NCI-H2171 treated with DMSO at 0.1 percent for 48 hours (cell line): Measurements from ENCODE around the gene NXPH4.

ENCODE experiments used
- DNase-seq: peaks from one replicate; lab custom pipeline; 2025; lab: John Stamatoyannopoulos, UW

Gene NXPH4

DNA sequence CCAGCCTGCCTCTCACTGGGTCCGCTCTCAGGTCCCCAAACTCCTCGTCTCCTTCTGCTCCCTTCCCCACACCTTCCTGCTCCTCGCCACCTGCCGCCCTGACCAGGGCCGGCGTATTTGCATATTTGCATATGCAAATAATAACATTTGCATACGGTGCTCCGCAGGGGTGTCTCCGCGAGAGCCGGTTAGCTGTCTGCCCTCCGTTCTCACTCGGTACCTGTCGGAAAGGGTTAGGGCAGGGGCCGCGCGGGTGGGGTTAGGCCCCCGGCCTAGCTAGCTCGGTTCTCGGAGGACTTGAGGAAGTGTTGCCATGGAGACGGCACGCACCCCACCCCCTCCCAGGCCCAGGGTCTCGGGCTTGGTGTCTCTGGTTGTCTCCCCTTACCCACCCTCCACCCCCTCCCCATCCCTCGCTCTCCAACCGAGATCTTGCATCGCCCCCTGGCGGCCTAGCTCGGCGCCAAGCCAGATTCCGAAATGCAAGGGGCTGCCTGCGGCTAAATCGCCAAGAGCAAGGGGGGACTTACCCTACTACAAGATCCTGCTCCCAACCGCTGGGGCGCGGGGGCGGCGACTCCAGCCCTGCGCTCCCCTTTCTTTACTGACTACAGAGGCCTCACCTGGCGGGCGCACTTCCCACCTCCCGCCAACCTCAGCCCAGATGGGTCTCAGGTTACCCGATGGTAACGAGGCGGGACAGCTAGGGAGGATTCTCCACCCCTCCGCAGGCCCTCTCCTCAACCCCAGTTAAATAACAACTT lies 26.3 kb downstream of the NXPH4 start:
- DNase-seq = peak; percentile 96

DNA sequence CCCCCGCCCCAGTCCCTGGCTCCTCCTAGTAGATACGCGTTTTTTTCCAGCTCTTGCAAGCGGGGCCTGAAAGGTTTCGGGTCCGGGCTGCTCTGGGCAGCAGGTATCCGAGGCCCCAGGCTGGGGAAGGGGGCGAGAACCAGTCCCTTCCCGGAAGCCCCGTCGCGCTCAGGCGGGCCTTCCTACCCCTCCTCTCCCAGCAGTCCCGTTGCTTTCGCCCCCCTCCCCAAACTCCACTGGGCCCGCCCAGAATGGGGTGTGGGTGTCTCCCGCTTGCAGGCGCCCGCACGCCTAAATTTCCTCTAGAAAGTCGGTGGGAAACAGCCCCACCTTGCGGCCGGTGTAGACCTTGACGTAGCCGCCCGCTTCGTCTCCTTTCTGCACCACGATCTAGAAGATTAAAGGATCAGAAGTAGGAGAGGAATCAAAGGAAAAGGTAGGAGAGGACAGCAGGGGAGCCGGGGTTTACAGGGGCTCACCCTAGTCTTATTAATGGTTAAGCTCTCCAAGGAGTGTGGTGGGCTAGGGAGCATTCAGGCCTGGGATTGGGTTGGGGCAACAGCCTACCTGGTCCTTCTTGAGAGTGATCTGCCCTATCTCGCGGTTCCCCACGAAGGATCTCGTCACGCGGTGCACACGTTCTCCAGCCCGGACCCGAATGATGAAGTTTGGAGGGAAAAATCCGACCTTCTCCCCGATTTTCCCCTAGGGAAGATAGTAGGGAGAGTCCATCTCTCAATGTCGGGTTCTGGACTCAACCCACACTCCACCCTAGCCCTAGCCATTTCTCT lies 27.1 kb downstream of the NXPH4 start:
- DNase-seq = peak; percentile 85

DNA sequence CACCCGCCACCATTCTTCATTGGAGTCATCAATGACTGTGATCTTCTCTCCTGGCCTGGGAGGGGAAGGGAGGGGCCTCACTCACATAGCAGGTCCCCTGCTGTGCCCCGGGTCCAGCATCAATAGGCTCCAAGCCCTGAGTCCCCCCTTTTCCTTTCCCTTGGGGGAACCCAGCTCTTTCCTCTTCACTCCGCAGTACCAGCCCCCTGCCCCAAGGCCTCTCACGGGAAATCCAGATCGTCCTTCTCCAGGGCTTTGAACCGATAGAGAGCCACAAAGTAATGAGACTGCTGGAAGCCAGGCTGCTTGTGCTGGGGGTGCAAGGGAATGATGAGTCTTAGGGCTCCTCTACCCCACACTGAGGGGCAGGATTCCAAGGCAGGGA lies 27.7 kb downstream of the NXPH4 start:
- no peak for DNase-seq

- no peak for DNase-seq
Measured at GRCh38 chr12:57247041-57247440, 30.4 kb downstream of the NXPH4 start.

DNA sequence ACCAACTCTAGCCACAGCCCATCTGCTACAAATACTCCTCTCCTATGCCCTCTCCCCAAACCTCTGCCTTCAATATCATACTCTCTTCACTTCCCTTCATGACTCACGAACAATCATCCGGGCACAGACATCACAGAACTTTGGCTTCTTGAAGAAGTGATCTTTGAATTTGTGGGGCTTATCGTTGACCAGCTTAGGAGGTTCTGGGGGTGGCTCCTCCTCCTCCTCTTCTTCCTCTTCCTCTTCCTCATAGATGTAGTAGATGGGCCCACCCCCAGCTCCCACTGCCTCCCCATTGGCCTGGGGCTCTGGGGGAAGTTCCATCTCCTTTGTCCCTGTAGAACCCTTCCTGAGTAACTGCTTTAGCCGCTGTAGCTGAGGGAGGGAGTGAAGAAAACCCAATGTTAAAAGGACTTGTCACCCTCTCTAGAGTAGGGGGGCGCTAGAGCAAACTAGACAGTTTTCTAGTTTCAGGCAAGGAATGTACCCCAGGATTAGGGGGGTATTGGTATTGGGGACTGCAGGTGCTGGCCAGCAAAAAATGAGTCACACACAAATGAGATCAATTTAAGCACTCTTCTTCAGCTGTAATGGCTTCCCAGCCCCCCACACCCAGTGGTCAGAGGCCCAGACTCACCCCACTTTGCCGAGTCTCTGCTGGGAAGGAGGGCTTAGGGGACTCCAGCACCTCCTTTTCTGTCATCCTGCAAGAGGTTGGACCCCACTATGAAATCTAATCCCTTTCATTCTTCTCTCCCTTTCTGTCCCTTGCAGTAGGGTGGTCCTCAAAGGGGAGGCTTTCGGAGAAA lies 32.5 kb downstream of the NXPH4 start:
- no peak for DNase-seq

DNA sequence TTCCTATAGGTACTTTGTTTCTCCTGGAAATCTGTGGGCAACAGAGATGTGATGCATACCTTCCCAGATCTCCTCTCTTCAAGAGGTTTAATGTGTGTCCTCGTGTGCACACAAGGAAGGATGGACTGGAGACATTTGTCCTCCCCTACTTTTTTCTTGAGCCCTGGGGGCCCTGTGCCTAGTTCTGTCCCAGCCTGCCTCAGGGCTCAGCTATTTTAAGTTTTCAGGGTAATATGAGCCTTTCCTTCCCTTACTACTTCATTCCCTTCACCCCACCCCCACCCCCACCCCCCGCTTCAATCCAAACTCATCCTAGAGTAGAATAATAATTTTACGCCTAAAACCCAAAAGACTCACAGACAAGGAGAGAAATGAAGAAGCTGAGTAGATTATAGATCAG lies 33.9 kb downstream of the NXPH4 start:
- DNase-seq = no peak

DNA sequence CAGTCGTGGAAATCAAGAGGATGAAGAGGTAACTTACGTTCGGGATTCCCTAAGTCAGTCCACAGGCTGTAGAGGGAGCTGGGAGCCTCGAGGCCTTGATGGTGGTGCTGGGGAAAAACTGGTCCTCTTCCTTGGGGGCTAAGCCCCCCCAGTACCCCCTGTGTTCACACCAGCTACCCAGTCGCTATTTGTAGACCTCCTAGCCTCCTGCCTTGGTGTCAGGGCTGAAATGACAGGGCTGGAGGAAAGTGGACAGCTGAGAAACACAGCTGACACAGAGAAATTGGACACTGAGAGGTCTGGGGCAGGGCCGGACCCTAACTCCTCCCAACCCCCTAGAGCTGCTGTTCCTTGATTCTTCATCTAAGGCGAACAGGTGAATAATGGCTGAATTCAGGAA lies 34.4 kb downstream of the NXPH4 start, which contains the start of gene STAC3:
Gene STAC3, minus strand, starts transcription at position 232 of the 400 bp plus-strand sequence. CDS start 1,551 bp downstream, outside the sequence.
- DNase-seq = no peak

DNA sequence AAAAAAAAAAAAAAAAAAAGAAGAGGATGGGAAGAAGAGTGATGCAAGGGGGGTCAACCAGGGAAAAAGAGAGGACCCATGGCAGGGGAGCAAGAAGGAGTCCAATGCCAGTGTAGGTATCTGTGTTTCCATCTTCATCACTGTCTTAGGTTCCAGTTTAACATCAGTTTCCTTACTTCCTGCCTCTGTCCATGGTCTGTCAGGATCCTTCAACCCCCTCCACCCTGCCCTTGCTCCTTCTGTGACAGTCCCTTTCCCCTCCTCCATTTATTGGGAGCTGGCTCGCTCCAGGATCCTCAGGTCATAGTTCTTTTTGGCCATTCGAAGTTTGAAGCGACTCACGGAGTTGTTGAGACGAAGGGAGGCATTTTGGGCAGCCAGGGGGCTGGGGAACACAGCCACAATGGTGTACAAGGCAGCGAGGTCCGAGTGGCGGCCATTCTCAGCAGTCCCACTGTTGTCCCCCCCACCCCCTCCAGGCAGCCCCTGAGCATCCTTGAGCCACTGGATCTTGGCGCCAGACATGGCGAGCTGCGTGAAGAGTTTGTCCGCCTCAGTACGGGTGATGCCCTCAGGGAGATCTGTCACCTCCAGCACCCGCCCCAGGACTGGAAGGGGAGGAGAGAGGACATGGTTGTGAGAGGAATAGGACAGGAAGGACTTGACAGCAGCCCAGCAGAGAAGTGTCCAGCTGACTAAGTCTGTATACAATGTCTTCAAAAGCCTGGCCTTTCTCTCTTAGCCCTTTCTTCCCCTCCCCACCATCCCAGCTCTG lies 38.1 kb downstream of the NXPH4 start:
- no peak for DNase-seq

GRCh38 chr12:57255916-57256315 lies 39.3 kb downstream of the NXPH4 start:
- no peak for DNase-seq

DNA sequence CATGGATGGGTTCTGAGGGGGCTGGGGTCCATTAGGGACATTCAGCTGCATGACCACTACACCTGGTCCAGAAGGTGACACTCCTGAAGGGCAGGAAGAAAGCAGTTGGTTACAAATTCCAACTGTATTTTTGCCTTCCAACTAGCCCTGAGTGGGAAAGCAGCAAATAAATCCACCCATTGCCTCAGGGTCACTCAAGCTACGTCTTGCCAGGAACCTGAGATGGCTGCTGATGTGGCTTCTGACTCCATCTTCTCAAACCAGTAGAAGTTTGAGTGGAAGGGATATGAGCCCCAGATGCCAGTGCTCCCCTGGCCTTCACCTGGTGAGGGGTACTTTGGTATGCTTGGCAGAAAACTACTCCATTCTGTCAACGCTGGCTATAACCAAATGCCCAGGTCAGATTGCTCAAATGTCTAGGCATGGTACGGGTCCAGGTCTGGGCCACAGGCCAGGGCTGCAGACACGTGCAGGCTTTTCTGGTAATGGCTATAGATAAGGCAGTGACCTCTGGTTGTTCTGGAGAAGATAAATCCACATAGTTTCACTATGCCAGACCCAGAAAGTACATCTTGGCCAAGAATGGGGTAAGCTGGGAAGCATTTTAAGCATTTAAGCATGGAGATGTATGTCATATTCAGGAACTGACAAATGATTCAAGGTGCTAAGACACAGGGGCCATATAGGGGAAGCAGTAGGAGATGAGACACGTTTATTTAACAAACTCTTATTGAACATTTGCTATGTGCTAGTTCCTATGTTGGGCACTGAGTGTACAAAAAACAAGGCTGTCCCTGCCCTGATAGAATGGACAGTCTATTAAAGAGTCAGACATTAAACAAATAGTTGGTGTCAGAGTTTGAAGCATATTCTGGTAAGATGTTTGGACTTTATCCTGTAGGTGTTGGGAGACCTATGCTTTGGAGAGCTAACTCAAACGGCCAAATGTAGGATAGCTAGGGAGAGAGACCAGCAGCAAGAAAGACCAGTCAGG lies 42.7 kb downstream of the NXPH4 start:
- DNase-seq = no peak

DNA sequence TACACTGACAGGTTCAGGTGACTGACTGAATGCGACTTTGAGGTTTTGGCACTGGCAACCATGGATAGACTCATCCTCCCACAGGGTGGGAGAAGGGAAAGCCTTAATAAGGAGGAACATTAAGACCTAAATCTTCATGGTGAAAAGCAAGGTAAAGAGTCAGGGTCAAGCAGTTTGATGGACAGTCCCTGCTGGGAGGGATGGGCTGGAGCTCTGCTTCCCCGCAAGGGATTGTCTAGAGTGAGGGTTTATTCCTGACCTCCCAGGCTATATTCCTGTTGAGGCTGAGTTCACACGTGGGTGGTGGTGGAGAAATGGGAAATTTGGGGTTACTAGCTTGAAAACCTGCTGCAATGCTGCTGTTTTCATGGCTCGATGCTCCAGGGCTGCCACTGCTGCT lies 43.8 kb downstream of the NXPH4 start:
- no peak for DNase-seq

- peak; percentile 93 for DNase-seq
Measured at GRCh38 chr12:57261428-57261865, 44.9 kb downstream of the NXPH4 start.

DNA sequence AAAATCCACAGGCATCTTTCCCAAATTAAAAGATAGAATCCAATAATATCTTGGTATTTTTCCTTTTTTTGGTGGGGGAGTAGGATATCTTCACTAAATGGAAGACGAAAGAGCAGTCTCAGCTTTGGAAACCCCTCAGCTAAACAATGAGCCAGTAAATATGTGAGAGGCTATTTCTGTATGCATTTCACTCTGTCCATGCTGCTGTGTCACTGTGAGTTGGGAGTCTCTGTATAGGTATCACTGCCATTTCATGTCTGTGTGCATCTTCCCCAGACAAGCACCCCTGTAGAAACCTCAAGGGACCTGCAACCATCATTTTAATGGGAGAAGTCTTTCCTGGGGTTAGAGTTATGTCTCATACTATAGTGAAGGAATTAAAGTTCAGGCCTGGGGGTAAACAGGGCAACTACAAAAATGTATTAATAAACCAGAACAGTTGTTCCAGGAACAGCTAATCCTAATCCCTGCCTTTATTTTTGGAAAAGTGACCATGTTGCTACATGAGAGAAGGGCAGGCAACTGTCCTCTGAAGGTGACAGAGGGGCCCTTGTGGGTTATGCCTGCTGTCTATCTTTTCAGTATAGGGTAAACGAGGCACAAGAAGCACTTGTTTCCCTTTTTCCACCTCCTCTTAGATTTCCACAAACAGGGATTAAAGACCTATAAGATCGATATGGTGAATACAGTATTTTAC lies 45.7 kb downstream of the NXPH4 start:
- no peak for DNase-seq

DNA sequence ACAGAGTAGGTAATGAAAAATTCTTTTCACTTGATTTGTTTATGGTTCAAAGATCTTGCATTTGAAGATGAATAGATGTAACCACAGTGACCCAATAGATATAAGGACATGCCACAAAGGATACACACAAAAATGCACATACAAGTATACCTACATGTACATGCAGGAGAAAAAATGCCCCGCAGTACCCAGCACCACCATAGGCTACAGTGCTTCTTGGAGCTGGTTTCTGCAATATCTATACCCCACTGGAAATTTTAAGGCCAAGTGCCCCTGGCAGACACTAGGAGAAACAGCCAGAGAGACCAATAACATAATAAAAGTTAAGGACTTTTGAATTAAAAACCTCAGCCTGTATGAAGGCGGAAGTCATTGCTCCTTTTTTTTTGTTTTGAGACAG lies 46.5 kb downstream of the NXPH4 start:
- no peak for DNase-seq

- DNase-seq = no peak
Measured at GRCh38 chr12:57266681-57267080, 50.1 kb downstream of the NXPH4 start.

- DNase-seq = no peak
Measured at GRCh38 chr12:57268264-57268663, 51.7 kb downstream of the NXPH4 start.

DNA sequence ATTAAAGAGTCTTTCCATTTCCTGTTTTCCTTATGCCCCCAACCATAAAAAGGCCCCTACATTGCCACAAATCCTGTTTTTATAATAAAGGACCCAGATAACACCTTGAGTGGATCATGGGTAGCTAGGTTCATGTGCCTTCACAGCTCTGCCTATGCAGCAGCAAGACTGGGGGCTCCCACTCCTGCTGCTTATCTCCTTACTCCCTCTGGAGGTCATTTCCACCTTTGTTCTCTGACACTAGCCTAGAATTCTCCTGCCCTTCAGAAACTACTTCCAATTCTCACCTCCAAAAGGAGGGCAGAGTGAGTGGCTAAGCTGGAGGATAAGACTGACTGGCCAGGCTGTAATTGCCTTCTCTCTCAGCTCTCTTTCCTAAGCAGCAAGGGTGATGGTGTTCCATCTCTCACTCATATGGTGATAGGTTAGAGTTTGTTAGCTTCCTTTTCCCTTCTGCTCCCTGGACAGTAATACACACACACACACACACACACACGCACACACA lies 54.4 kb downstream of the NXPH4 start:
- no peak for DNase-seq

DNA sequence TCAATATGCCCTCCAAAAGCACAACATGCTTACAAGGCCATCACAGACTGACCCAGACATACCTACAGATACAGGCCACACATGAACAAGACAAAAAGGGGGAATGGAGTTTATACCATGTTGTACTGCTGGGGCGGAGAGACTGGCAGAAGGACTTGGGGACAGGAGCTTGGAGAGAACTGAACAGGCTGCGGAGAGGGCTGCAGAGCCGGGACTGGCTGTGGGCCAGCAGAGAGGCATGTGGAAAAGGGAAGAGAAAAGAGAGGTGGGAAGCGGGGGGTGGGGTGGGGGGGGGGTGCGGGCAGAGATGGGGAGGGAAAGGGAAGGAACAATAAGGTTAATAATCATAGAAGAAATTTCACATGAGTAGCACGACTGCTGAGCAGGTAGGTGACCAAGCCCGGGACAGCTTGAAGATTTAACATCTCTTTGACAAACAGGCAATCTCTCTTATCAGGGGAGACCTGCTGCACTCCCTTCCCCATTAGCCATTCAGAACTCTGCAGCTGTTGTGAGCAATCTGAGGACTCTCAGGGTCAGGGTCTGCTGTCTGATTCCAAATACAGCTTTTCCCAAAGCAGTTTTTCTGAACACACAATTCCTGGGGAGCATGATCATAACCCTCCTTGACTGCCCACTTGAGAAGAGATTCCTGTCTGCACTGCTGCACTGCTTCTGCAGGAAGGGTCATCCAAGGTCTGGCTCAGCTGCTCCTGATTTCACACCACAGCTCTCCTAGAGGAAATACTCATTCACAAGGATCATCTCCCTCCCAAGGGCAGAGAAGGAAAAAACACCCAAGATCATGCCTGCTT lies 56.0 kb downstream of the NXPH4 start:
- no peak for DNase-seq

- no peak for DNase-seq
Measured at GRCh38 chr12:57273516-57273915, 56.9 kb downstream of the NXPH4 start.
